IMR-90 (cell line): ENCODE results near the gene ZNF653. TPM values are rescaled to one million over a fixed set of nuclear protein-coding genes. Genes with fewer than 3 reads are reported as not detected.

Experiments used
- ATAC-seq: fragments of 200-7000 bp; cut with Tn5 transposase; 2 replicates; pipeline ENCODE4 v1.9.1; 2020; ENCODE audit warnings: low read depth, mild to moderate bottlenecking, moderate library complexity
- BruUV-seq: library from RNA; stranded (reverse); fragments of 400-500 nt; replicated peaks from 2 replicates; lab custom pipeline; 2021; lab: Mats Ljungman, UMichigan
- CTCF ChIA-PET: fragments of 300-600 bp; formaldehyde crosslinking; extraction: SDS; loops from one replicate; lab custom pipeline; 2021; ENCODE audit warnings: antibody characterized with exemption; lab: Yijun Ruan, JAX
- POLR2A ChIA-PET: fragments of 300-600 bp; sonication (Branson Sonifier 250); formaldehyde crosslinking; loops from one replicate; lab custom pipeline; 2022; ENCODE audit warnings: antibody characterized with exemption; ENCODE audit not compliant: unreplicated experiment; lab: Charles Lee
- DNase-seq: peaks from one replicate; pipeline ENCODE4 v3.0.0; 2013
- H2AFZ ChIP-seq: replicated peaks from 2 replicates; pipeline ENCODE3; 2013; ENCODE audit warnings: low read length, mild to moderate bottlenecking; ENCODE audit not compliant: poor library complexity
- H2AK5ac ChIP-seq: 2 replicates; pipeline ENCODE4 v1.6.1; 2013; ENCODE audit warnings: low read depth, low read length, inconsistent platforms
- H2AK9ac ChIP-seq: replicated peaks from 2 replicates; pipeline ENCODE3; 2013; ENCODE audit warnings: mild to moderate bottlenecking, low read depth, low read length, moderate library complexity; ENCODE audit not compliant: poor library complexity
- H2BK120ac ChIP-seq: 2 replicates; pipeline ENCODE4 v1.6.1; 2013; ENCODE audit warnings: low read depth, low read length, inconsistent platforms
- H2BK15ac ChIP-seq: 3 replicates; pipeline ENCODE4 v1.6.1; 2013; ENCODE audit warnings: low read depth, low read length, inconsistent platforms
- H2BK20ac ChIP-seq: 2 replicates; pipeline ENCODE4 v1.6.1; 2013; ENCODE audit warnings: low read depth, mild to moderate bottlenecking, inconsistent platforms, low read length, moderate library complexity
- H2BK5ac ChIP-seq: 2 replicates; pipeline ENCODE4 v1.6.1; 2013; ENCODE audit warnings: mild to moderate bottlenecking, low read depth, low read length, inconsistent platforms; ENCODE audit not compliant: poor library complexity, severe bottlenecking
- H3K14ac ChIP-seq: replicated peaks from 2 replicates; pipeline ENCODE4 v1.6.1; 2013; ENCODE audit warnings: low read depth, low read length, inconsistent platforms
- H3K18ac ChIP-seq: 2 replicates; pipeline ENCODE4 v1.6.1; 2013; ENCODE audit warnings: low read depth, low read length, control low read depth
- H3K23ac ChIP-seq: 2 replicates; pipeline ENCODE4 v1.6.1; 2013; ENCODE audit warnings: low read depth, low read length, inconsistent platforms
- H3K27ac ChIP-seq: 2 replicates; pipeline ENCODE4 v1.5.1; 2013; ENCODE audit warnings: mild to moderate bottlenecking, control low read depth, low read length; ENCODE audit not compliant: insufficient read depth
- H3K27me3 ChIP-seq: 2 replicates; pipeline ENCODE4 v1.6.1; 2013; ENCODE audit warnings: low read length; ENCODE audit not compliant: control insufficient read depth, insufficient read depth
- H3K36me3 ChIP-seq: 2 replicates; pipeline ENCODE4 v1.6.1; 2013; ENCODE audit warnings: low read length, mixed read lengths; ENCODE audit not compliant: control insufficient read depth, insufficient read depth
- H3K4ac ChIP-seq: 2 replicates; pipeline ENCODE4 v1.6.1; 2013; ENCODE audit warnings: low read depth, low read length, inconsistent platforms
- H3K4me1 ChIP-seq: 2 replicates; pipeline ENCODE4 v1.6.1; 2013; ENCODE audit warnings: low read length, mixed read lengths; ENCODE audit not compliant: control insufficient read depth, insufficient read depth
- H3K4me2 ChIP-seq: 2 replicates; pipeline ENCODE4 v1.6.1; 2013; ENCODE audit warnings: low read depth, mild to moderate bottlenecking, control low read depth, low read length, moderate library complexity
- H3K4me3 ChIP-seq: 2 replicates; pipeline ENCODE4 v1.5.1; 2013; ENCODE audit warnings: low read depth, mild to moderate bottlenecking, control low read depth, low read length, moderate library complexity; ENCODE audit not compliant: insufficient read depth
- H3K56ac ChIP-seq: 2 replicates; pipeline ENCODE4 v1.6.1; 2013; ENCODE audit warnings: low read length, inconsistent platforms; ENCODE audit not compliant: insufficient read depth; ENCODE audit errors: extremely low read depth
- H3K79me1 ChIP-seq, 2 experiments: 2 replicates each; pipeline ENCODE4 v1.6.1; 2013; ENCODE audit warnings: low read length in 2 of 2, inconsistent platforms in 1 of 2, low read depth in 1 of 2
- H3K9ac ChIP-seq: 2 replicates; pipeline ENCODE4 v1.6.1; 2013; ENCODE audit warnings: low read depth, low read length, control low read depth
- H3K9me1 ChIP-seq: 2 replicates; pipeline ENCODE4 v1.6.1; 2013; ENCODE audit warnings: low read length, inconsistent platforms; ENCODE audit not compliant: insufficient read depth
- H3K9me3 ChIP-seq: 2 replicates; pipeline ENCODE4 v1.6.1; 2013; ENCODE audit warnings: low read length; ENCODE audit not compliant: control insufficient read depth, insufficient read depth
- H4K20me1 ChIP-seq: 2 replicates; pipeline ENCODE4 v1.6.1; 2013; ENCODE audit warnings: low read length, inconsistent platforms; ENCODE audit not compliant: insufficient read depth
- H4K5ac ChIP-seq: 2 replicates; pipeline ENCODE4 v1.6.1; 2013; ENCODE audit warnings: mild to moderate bottlenecking, low read depth, low read length, control low read depth
- H4K8ac ChIP-seq, 2 experiments: 2 replicates each; pipeline ENCODE4 v1.6.1; 2013; ENCODE audit warnings: low read depth in 2 of 2, low read length in 2 of 2, control low read depth in 1 of 2, inconsistent platforms in 1 of 2
- H4K91ac ChIP-seq: 2 replicates; pipeline ENCODE4 v1.6.1; 2013; ENCODE audit warnings: low read depth, low read length, inconsistent platforms; ENCODE audit not compliant: insufficient read depth
- CTCF ChIP-seq: conservative IDR thresholded peaks from 2 replicates; pipeline ENCODE4 v1.5.1; 2012; ENCODE audit warnings: mild to moderate bottlenecking, low read depth, low read length, improper control_type of control experiment
- FOS ChIP-seq: fragments of 150-350 bp; IDR thresholded peaks from 2 replicates; pipeline ENCODE4 v1.6.1; 2016; ENCODE audit warnings: low read depth, low read length
- MAFK ChIP-seq: IDR thresholded peaks from 2 replicates; pipeline ENCODE4 v1.6.1; 2012; ENCODE audit warnings: low read depth, low read length, improper control_type of control experiment
- MAZ ChIP-seq: IDR thresholded peaks from 2 replicates; pipeline ENCODE4 v1.6.1; 2012; ENCODE audit warnings: low read depth, mild to moderate bottlenecking, low read length, improper control_type of control experiment, moderate library complexity, borderline replicate concordance
- MXI1 ChIP-seq: IDR thresholded peaks from 2 replicates; pipeline ENCODE4 v1.6.1; 2012; ENCODE audit warnings: low read depth, mild to moderate bottlenecking, low read length, moderate library complexity, borderline replicate concordance
- POLR2A ChIP-seq: IDR thresholded peaks from 2 replicates; pipeline ENCODE4 v1.6.1; 2012; ENCODE audit warnings: mild to moderate bottlenecking, low read depth, low read length
- RAD21 ChIP-seq: IDR thresholded peaks from 2 replicates; pipeline ENCODE4 v1.6.1; 2012; ENCODE audit warnings: low read length, improper control_type of control experiment
- RCOR1 ChIP-seq: IDR thresholded peaks from 2 replicates; pipeline ENCODE4 v1.6.1; 2012; ENCODE audit warnings: mild to moderate bottlenecking, low read length, improper control_type of control experiment; ENCODE audit not compliant: insufficient replicate concordance
- WGBS, 2 experiments: methylation state at CpG; one replicate each; pipeline versions ENCODE4 v1.1.5 to v1.1.7; 2013; ENCODE audit warnings: missing lambda C conversion rate in 2 of 2; ENCODE audit not compliant: insufficient read length in 1 of 2; ENCODE audit errors: extremely low coverage in 2 of 2; 5-methylcytosine and 5-hydroxymethylcytosine counted together
- dilution Hi-C: fragments of 300-500 bp; cut with HindIII; formaldehyde crosslinking; loops from one replicate; pipeline ENCODE4 v1.14.3; 2018; ENCODE audit warnings: low sequenced_read_pairs; ENCODE audit not compliant: unreplicated experiment
- in situ Hi-C: fragments of 300-500 bp; cut with MboI; formaldehyde crosslinking; loops from 3 replicates; pipeline ENCODE4 v1.14.3; 2019; ENCODE audit warnings: low sequenced_read_pairs, inconsistent platforms, mixed read lengths
- intact Hi-C: fragments of 100-400 bp; cut with micrococcal nuclease; formaldehyde crosslinking; loops from 2 replicates; pipeline ENCODE4 v1.10.0; 2022
- polyA plus RNA-seq, 3 experiments: library from polyadenylated mRNA; depleted of rRNA; stranded (reverse); fragments of >200 nt; gene quantifications; 2 replicates each; pipeline ENCODE4 v1.2.3, GENCODE V29; 2012; ENCODE audit warnings: low replicate concordance in 1 of 3
- total RNA-seq: library from RNA; depleted of rRNA; stranded (reverse); fragments of >200 nt; gene quantifications from 2 replicates; pipeline ENCODE4 v1.2.3, GENCODE V29; 2012

The ZNF653 gene
- total and polyA plus RNA-seq, 2 of the 4 experiments (the other 2 are of a cell fraction), result 3.9 to 9.0 TPM

DNA sequence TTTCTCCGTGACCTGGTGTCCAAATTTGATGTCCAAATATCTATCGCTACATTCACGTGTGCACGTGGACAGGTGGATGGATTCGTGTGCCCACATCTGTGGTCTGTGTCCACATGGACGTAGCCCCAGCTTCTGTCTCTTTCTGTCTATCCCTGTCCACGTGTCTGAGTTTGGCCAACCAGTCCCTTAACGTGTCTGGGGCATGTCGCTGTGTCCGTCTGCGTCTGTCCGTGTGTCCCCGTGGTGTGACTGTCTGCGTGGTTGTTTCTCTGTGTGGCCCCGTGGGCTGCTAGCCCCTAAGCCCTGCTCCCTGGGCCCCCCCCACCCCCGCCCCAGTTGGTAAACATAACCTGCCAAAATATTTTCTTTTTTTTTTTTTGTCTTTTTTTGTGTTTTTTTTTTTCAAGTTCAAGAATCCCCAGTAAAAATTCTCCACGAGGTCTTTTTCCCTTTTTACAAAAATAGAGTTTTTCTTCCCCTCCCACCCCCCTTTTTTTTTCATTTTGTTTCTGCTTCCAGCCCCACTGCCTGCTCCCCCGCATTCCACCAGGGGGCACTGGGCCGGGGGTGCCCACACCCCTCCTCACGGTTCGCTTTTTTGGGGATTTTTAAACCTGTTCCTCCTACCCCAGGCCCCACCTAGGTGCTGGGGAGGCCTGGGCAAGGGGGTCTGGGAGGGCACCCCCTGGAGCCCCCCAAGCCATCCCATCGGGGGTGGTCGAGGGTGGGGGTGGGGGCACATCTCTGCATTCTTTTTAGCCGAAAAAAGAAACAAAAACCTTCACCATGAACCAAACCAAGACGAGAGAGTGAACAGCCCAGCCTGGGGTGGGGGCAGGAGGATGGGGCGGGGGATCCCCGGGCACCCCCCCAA is 51.9 kb downstream of the ZNF653 start (continued):
- TF ChIP-seq MAFK (no peak), MXI1 (no peak)

DNA sequence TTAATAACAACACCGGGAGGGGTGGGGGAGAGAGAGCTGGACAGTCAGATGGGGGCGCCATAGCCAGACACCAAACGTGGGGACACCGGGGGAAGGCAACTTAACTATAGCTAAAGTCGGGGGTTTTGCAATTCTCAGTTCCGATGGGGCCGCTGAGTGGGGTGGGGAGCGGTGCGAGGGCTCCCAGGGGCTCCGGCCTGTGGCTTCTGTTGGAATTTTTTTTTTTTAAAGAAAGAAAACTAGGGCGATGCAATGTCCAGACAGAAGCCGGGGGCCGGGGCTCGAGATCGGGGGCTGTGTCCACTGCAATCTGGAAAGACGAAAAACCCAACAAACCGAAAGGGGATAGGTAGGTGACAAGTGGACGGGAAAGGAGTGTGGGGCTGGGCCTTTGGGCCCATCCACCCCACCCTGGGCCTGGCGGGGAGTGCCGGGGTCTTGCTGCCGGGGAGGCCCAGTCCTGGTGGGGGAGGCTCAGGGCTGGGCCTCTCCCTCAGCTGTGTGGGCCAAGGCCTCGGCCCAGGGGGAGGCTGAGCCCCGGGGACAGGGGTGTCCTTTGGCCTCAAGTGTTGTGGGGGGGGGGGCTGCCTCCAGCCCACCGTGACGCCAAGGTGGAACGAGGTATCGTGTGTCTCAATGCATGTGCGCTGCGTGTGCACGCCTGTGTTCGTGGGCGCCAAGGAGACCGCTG is 52.9 kb downstream of the ZNF653 start:
- dilution Hi-C loops, result no loop called here
- no peak overlapping the region for H4K5ac ChIP-seq
- no peak overlapping the region for H2AK5ac ChIP-seq
- 87% methylated on average over 16 of the region's 33 CpGs; no CpG with 5 or more reads in 1 of the 2 experiments for WGBS, 2 experiments
- H2AFZ ChIP-seq, result no peak overlapping the region
- H3K4me2 ChIP-seq, result no peak overlapping the region
- H3K4me3 ChIP-seq, result no peak overlapping the region
- no peak overlapping the region for H3K9ac ChIP-seq
- in situ Hi-C loops, result no loop called here
- H3K56ac ChIP-seq, result no peak overlapping the region
- H3K36me3 ChIP-seq, result peaks cover 20% of the 10 kb centered on the region
- H3K18ac ChIP-seq, result no peak overlapping the region
- no peak overlapping the region for H3K4ac ChIP-seq
- no peaks in the 10 kb centered on the region for H4K20me1 ChIP-seq
- CTCF ChIA-PET, result interaction anchor here (0.6 to 1.1 kb wide), 3 partner anchors 29 to 346 kb away, joined by 3 to 5 read pairs (median 5); no protein-coding TSS in a partner anchor
- H3K79me1 ChIP-seq, result no peaks in the 10 kb centered on the region
- no peak overlapping the region for H3K14ac ChIP-seq
- no peaks in the 10 kb centered on the region; the same call in 1 of the 2 replicates for H3K4me1 ChIP-seq
- no peak overlapping the region for H2BK20ac ChIP-seq
- H3K9me3 ChIP-seq, result no peaks in the 10 kb centered on the region
- no TSS peak for BruUV-seq
- TF ChIP-seq FOS, result no peak
- TF ChIP-seq CTCF, result 0 out of 2 replicates have a peak, but pooled peaks have one; percentile 11
- TF ChIP-seq POLR2A, result no peak
- no peak for TF ChIP-seq RAD21
- no peak for TF ChIP-seq RCOR1
- no peak for TF ChIP-seq MAZ
- no peak overlapping the region for H3K27ac ChIP-seq
- no peaks in the 10 kb centered on the region for H3K9me1 ChIP-seq
- no peak overlapping the region for H3K23ac ChIP-seq
- no peak overlapping the region for H4K8ac ChIP-seq
- H2AK9ac ChIP-seq, result peak overlapping the region; percentile 76
- H2BK5ac ChIP-seq, result no peak overlapping the region
- ATAC-seq (no peak), DNase-seq (no peak)
- no peak overlapping the region for H4K91ac ChIP-seq
- no peaks in the 10 kb centered on the region for H3K27me3 ChIP-seq
- POLR2A ChIA-PET, result interaction anchor here (0.6 to 0.7 kb wide), 2 partner anchors 76 to 82 kb away, joined by 8 to 12 read pairs; partner anchors contain the start of gene ECSIT
- intact Hi-C loops, result no loop called here
- no peak overlapping the region for H2BK15ac ChIP-seq
- no peak overlapping the region for H2BK120ac ChIP-seq
